Suprapubic skin (tissue), 4 donors: ENCODE measurements around the gene GJB5. TPM values are rescaled to one million over a fixed set of nuclear protein-coding genes. Genes with fewer than 3 reads are reported as not detected.

Experiments used
- DNase-seq, 2 donors: peaks; one replicate each; pipeline ENCODE4 v3.0.0-alpha.2; 2019; ENCODE audit warnings: low spot score in 2 of 2
- H3K27ac ChIP-seq: fragments of 200-600 bp; sonication (generic); one replicate; pipeline ENCODE4 v1.5.1; 2019
- H3K27me3 ChIP-seq: fragments of 200-600 bp; sonication (generic); one replicate; pipeline ENCODE4 v1.5.1; 2019
- H3K36me3 ChIP-seq: fragments of 200-600 bp; sonication (generic); one replicate; pipeline ENCODE4 v1.5.1; 2019
- H3K4me1 ChIP-seq: fragments of 200-600 bp; sonication (generic); one replicate; pipeline ENCODE4 v1.5.1; 2019
- H3K4me3 ChIP-seq: fragments of 200-600 bp; sonication (generic); one replicate; pipeline ENCODE4 v1.5.1; 2019; ENCODE audit warnings: mild to moderate bottlenecking
- H3K9me3 ChIP-seq: fragments of 200-600 bp; sonication (generic); one replicate; pipeline ENCODE4 v1.5.1; 2019
- EP300 ChIP-seq: sonication (generic); formaldehyde crosslinking; IDR thresholded peaks from one replicate; pipeline ENCODE4 v1.6.1; 2017; ENCODE audit warnings: antibody characterized with exemption
- POLR2A ChIP-seq, 2 donors: fragments of 450-650 bp; IDR thresholded peaks; one replicate each; pipeline ENCODE4 v1.6.1; 2017; ENCODE audit warnings: antibody characterized with exemption in 2 of 2, mild to moderate bottlenecking in 2 of 2, moderate library complexity in 2 of 2
- POLR2AphosphoS5 ChIP-seq, 3 donors: sonication (generic); formaldehyde crosslinking; IDR thresholded peaks; one replicate each; pipeline ENCODE4 v1.6.1; 2017; ENCODE audit warnings: antibody characterized with exemption in 3 of 3
- WGBS: methylation state at CpG from one replicate; pipeline ENCODE4 v1.1.5; 2018; 5-methylcytosine and 5-hydroxymethylcytosine counted together
- total RNA-seq, 4 donors: library from RNA; depleted of rRNA; stranded (reverse); fragments of >200 nt; gene quantifications; one replicate each; pipeline ENCODE4 v1.1.0, GENCODE V29; 2016
- TF ChIP-seq, protein P1 (sequence below), 2 donors: fragments of 200-600 bp in 1 of 2; fragments of 450-650 bp in 1 of 2; sonication (generic) in 1 of 2; IDR thresholded peaks; one replicate each; pipeline ENCODE4 v1.5.1; 2016 to 2019; ENCODE audit warnings: antibody characterized with exemption in 2 of 2, mild to moderate bottlenecking in 1 of 2, moderate library complexity in 1 of 2

Gene GJB5
- total RNA-seq, 4 donors from 2014 or later = 45.8 to 164 (median 123) TPM

- Histone ChIP-seq H3K4me1 (peaks cover 50% of the 10 kb centered on the region), H3K36me3 (peaks cover 11% of the 10 kb centered on the region), H3K9me3 (no peaks in the 10 kb centered on the region), H3K27me3 (peaks cover 16% of the 10 kb centered on the region), H3K4me3 (no peak overlapping the region), H3K27ac (no peak overlapping the region)
- no peak for TF ChIP-seq POLR2AphosphoS5 (IDR thresholded peaks at IDR 0.05)
- no peak for TF ChIP-seq EP300
- TF ChIP-seq, protein P1, sequence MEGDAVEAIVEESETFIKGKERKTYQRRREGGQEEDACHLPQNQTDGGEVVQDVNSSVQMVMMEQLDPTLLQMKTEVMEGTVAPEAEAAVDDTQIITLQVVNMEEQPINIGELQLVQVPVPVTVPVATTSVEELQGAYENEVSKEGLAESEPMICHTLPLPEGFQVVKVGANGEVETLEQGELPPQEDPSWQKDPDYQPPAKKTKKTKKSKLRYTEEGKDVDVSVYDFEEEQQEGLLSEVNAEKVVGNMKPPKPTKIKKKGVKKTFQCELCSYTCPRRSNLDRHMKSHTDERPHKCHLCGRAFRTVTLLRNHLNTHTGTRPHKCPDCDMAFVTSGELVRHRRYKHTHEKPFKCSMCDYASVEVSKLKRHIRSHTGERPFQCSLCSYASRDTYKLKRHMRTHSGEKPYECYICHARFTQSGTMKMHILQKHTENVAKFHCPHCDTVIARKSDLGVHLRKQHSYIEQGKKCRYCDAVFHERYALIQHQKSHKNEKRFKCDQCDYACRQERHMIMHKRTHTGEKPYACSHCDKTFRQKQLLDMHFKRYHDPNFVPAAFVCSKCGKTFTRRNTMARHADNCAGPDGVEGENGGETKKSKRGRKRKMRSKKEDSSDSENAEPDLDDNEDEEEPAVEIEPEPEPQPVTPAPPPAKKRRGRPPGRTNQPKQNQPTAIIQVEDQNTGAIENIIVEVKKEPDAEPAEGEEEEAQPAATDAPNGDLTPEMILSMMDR (IDR thresholded peaks at IDR 0.05) = no peak
- TF ChIP-seq POLR2A (IDR thresholded peaks at IDR 0.05) = no peak
- 81% methylated on average over 19 of the region's 22 CpGs for WGBS
- DNase-seq = peak in 1 of 2 donors; percentile 53
Observed at GRCh38 chr1:34785231-34785874, 30.5 kb downstream of the GJB5 start.

DNA sequence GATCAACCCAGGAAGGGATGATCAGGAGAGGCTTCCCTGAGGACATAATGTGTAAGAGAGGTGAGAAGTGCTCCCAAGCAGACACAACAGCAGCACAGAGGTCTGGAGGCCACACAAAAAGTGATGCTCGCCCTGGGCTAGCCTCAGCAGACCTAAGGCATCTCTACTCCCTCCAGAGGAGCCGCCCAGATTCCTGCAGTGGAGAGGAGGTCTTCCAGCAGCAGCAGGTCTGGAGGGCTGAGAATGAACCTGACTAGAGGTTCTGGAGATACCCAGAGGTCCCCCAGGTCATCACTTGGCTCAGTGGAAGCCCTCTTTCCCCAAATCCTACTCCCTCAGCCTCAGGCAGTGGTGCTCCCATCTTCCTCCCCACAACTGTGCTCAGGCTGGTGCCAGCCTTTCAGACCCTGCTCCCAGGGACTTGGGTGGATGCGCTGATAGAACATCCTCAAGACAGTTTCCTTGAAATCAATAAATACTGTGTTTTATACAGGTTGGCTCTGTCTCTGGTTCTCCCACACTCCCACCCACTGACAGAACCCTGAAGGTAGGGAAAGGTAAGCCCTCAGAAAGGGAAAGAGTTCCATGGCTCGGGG, 31.1 kb downstream of the GJB5 start:
- WGBS = 30% methylated on average over 2 of the region's 4 CpGs
- peaks cover 11% of the 10 kb centered on the region for H3K36me3 ChIP-seq
- H3K9me3 ChIP-seq = no peaks in the 10 kb centered on the region
- no peak overlapping the region for H3K4me3 ChIP-seq
- TF ChIP-seq EP300 = no peak
- no peak for TF ChIP-seq POLR2A (IDR thresholded peaks at IDR 0.05)
- no peak for TF ChIP-seq POLR2AphosphoS5 (IDR thresholded peaks at IDR 0.05)
- TF ChIP-seq, protein P1 (IDR thresholded peaks at IDR 0.05) = no peak
- H3K27me3 ChIP-seq = peaks cover 15% of the 10 kb centered on the region
- peak in 1 of 2 donors; percentile 45 for DNase-seq
- H3K4me1 ChIP-seq = peaks cover 44% of the 10 kb centered on the region
- no peak overlapping the region for H3K27ac ChIP-seq

- no peaks in the 10 kb centered on the region for H3K9me3 ChIP-seq
Observed at GRCh38 chr1:34786521-34787325, 31.9 kb downstream of the GJB5 start.

GRCh38 chr1:34787461-34788420, 32.9 kb downstream of the GJB5 start:
- Histone ChIP-seq H3K27ac (no peak overlapping the region), H3K4me1 (peaks cover 40% of the 10 kb centered on the region), H3K4me3 (no peak overlapping the region), H3K9me3 (no peaks in the 10 kb centered on the region), H3K36me3 (peaks cover 11% of the 10 kb centered on the region), H3K27me3 (peaks cover 13% of the 10 kb centered on the region)
- WGBS = 52% methylated on average over 8 of the region's 9 CpGs
- TF ChIP-seq POLR2AphosphoS5 (IDR thresholded peaks at IDR 0.05) (no peak), POLR2A (IDR thresholded peaks at IDR 0.05) (no peak), EP300 (no peak)
- TF ChIP-seq, protein P1 (IDR thresholded peaks at IDR 0.05) = no peak
- DNase-seq = peak in 1 of 2 donors; percentile 39

More at GRCh38 chr1:34786521-34787325, 31.9 kb downstream of the GJB5 start:
- DNase-seq = peak in 1 of 2 donors; percentile 68
- Histone ChIP-seq H3K4me1 (peaks cover 37% of the 10 kb centered on the region), H3K27ac (no peak overlapping the region), H3K27me3 (peaks cover 11% of the 10 kb centered on the region), H3K4me3 (no peak overlapping the region), H3K36me3 (peaks cover 11% of the 10 kb centered on the region)
- 48% methylated on average over 14 of the region's 14 CpGs for WGBS
- no peak for TF ChIP-seq POLR2A (IDR thresholded peaks at IDR 0.05)
- no peak for TF ChIP-seq EP300
- TF ChIP-seq, protein P1 (IDR thresholded peaks at IDR 0.05) = peak; percentile 62 to 76
